EH (cell line): ENCODE data around the gene FAT1.

Experiments
- DNase-seq: peaks from one replicate; pipeline ENCODE4 v3.0.0-alpha.2; 2015; ENCODE audit warnings: low read depth

FAT1 gene

GRCh38 chr4:186699881-186700397, 23.7 kb downstream of the FAT1 start:
- no peak for DNase-seq

GRCh38 chr4:186699298-186699697, 24.4 kb downstream of the FAT1 start:
- peak; percentile 43 for DNase-seq

GRCh38 chr4:186698525-186698924, 25.1 kb downstream of the FAT1 start:
- DNase-seq = no peak

- no peak for DNase-seq
Measured at GRCh38 chr4:186698028-186698427, 25.6 kb downstream of the FAT1 start.

GRCh38 chr4:186695392-186695791, 28.3 kb downstream of the FAT1 start:
- no peak for DNase-seq

- DNase-seq = no peak
Measured at GRCh38 chr4:186693894-186694293, 29.8 kb downstream of the FAT1 start.

- peak; percentile 85 for DNase-seq
Measured at GRCh38 chr4:186693159-186693815, 30.4 kb downstream of the FAT1 start.

GRCh38 chr4:186691396-186691795, 32.3 kb downstream of the FAT1 start:
- no peak for DNase-seq

- DNase-seq = no peak
Measured at GRCh38 chr4:186689476-186689875, 34.2 kb downstream of the FAT1 start.

GRCh38 chr4:186688150-186688943, 35.3 kb downstream of the FAT1 start:
- DNase-seq = no peak

- no peak for DNase-seq
Measured at GRCh38 chr4:186687265-186687664, 36.4 kb downstream of the FAT1 start.

GRCh38 chr4:186685767-186686183, 37.9 kb downstream of the FAT1 start:
- DNase-seq = peak; percentile 94

- no peak for DNase-seq
Measured at GRCh38 chr4:186684889-186685309, 38.8 kb downstream of the FAT1 start.

GRCh38 chr4:186684220-186684619, 39.4 kb downstream of the FAT1 start:
- no peak for DNase-seq

- DNase-seq = no peak
Measured at GRCh38 chr4:186680641-186681040, 43.0 kb downstream of the FAT1 start.

GRCh38 chr4:186676531-186677161, 47.0 kb downstream of the FAT1 start:
- peak; percentile 93 for DNase-seq

- DNase-seq = no peak
Measured at GRCh38 chr4:186669735-186670134, 53.9 kb downstream of the FAT1 start.

GRCh38 chr4:186669159-186669731, 54.4 kb downstream of the FAT1 start:
- peak; percentile 80 for DNase-seq

- DNase-seq = no peak
Measured at GRCh38 chr4:186666750-186667149, 56.9 kb downstream of the FAT1 start.

GRCh38 chr4:186666252-186666651, 57.4 kb downstream of the FAT1 start:
- no peak for DNase-seq

- DNase-seq = no peak
Measured at GRCh38 chr4:186660403-186660802, 63.3 kb downstream of the FAT1 start.

GRCh38 chr4:186659935-186660334, 63.7 kb downstream of the FAT1 start:
- no peak for DNase-seq
